Neutrophil (primary cell): Measurements from ENCODE around the gene SPNS2.

ENCODE experiments used
- H3K27ac ChIP-seq: fragments of 200-600 bp; sonication (generic); 2 replicates; pipeline ENCODE4 v1.5.1; 2016; ENCODE audit warnings: mild to moderate bottlenecking, moderate library complexity
- H3K27me3 ChIP-seq: fragments of 200-600 bp; sonication (generic); 2 replicates; pipeline ENCODE4 v1.6.0; 2016; ENCODE audit warnings: mild to moderate bottlenecking
- H3K36me3 ChIP-seq: fragments of 200-600 bp; sonication (generic); 2 replicates; pipeline ENCODE4 v1.5.1; 2017
- H3K4me1 ChIP-seq, 2 experiments: fragments of 200-600 bp in 1 of 2; sonication (generic) in 1 of 2; 1 replicate in 1 of 2; 2 replicates in 1 of 2; pipeline versions ENCODE4 v1.5.1 to v1.6.1; 2013 to 2016; ENCODE audit warnings: low read depth in 1 of 2, low read length in 1 of 2, mild to moderate bottlenecking in 1 of 2, moderate library complexity in 1 of 2; ENCODE audit not compliant: control insufficient read depth in 1 of 2, insufficient read depth in 1 of 2
- H3K4me3 ChIP-seq, 2 experiments: fragments of 200-600 bp in 1 of 2; sonication (generic) in 1 of 2; 1 replicate in 1 of 2; 2 replicates in 1 of 2; pipeline ENCODE4 v1.5.1; 2013 to 2016; ENCODE audit warnings: low read depth in 1 of 2, low read length in 1 of 2, mild to moderate bottlenecking in 1 of 2, moderate library complexity in 1 of 2
- H3K9me3 ChIP-seq: fragments of 200-600 bp; sonication (generic); 2 replicates; pipeline ENCODE4 v1.5.1; 2016
- TF ChIP-seq, protein P1 (sequence below): fragments of 200-600 bp; sonication (generic); IDR thresholded peaks from 2 replicates; pipeline ENCODE4 v1.5.1; 2016; ENCODE audit warnings: antibody characterized with exemption

Gene SPNS2

DNA sequence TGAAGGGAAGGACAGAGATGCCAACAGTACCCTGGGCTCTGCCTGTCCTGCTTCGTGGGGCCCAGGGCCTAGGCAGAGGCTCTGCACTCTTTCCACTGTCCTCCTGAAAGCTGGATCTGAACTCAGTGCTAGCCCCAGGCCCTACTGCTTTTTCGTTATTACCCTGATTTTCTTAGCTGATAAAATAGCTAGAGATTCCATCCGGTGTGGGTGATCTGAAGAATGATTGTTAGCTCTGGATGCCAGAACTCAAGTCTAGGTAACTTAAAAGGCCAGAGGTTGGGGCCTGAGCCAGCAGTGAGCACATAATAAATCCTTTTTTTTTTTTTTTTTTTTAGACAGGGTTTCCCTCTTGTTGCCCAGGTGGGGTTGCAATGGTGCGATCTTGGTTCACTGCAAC is 58.3 kb downstream of the SPNS2 start:
- Histone ChIP-seq H3K27me3 (no peaks in the 10 kb centered on the region), H3K4me1 (peaks cover 17 to 21% of the 10 kb centered on the region in 2 experiments), H3K4me3 (no peak overlapping the region), H3K27ac (no peak overlapping the region), H3K36me3 (no peaks in the 10 kb centered on the region), H3K9me3 (no peaks in the 10 kb centered on the region)
- TF ChIP-seq, protein P1, sequence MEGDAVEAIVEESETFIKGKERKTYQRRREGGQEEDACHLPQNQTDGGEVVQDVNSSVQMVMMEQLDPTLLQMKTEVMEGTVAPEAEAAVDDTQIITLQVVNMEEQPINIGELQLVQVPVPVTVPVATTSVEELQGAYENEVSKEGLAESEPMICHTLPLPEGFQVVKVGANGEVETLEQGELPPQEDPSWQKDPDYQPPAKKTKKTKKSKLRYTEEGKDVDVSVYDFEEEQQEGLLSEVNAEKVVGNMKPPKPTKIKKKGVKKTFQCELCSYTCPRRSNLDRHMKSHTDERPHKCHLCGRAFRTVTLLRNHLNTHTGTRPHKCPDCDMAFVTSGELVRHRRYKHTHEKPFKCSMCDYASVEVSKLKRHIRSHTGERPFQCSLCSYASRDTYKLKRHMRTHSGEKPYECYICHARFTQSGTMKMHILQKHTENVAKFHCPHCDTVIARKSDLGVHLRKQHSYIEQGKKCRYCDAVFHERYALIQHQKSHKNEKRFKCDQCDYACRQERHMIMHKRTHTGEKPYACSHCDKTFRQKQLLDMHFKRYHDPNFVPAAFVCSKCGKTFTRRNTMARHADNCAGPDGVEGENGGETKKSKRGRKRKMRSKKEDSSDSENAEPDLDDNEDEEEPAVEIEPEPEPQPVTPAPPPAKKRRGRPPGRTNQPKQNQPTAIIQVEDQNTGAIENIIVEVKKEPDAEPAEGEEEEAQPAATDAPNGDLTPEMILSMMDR: no peak

DNA sequence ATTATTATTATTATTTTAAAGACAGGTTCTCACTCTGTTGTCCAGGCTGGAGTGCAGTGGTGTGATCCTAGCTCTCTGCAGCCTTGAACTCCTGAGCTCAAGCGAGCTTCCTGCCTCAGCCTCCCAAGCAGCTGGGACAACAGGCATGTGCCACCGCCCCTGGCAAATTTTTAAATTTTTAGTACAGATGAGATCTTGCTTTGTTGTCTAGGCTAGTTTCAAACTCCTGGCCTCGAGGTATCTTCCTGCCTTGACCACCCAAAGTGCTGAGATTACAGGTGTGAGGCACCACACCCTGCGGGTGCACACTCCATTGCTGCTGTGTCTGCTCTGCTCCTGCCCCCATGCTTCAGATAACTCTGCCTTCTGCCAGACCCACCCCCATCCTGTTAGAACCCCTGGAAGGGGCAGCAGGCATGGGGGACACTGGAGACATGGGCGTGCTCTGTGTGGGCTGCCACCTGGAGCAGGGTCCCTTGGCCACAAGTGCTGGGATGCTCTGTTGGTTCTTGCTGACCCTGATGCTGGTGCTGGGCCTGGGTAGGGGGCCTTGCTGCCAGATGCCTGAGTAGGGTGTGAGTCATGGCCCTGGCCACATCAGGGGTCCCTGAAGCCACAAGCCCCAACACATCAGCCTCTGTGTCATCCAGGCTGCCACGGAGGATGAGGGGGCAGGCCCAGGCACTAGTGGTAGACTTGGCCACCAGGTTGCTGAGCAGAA is 59.1 kb downstream of the SPNS2 start:
- H3K4me1 ChIP-seq: peaks cover 17 to 21% of the 10 kb centered on the region in 2 experiments
- no peak overlapping the region for H3K27ac ChIP-seq
- H3K36me3 ChIP-seq: no peaks in the 10 kb centered on the region
- TF ChIP-seq, protein P1: no peak
- H3K4me3 ChIP-seq: no peak overlapping the region
- H3K27me3 ChIP-seq: no peaks in the 10 kb centered on the region
- no peaks in the 10 kb centered on the region for H3K9me3 ChIP-seq

DNA sequence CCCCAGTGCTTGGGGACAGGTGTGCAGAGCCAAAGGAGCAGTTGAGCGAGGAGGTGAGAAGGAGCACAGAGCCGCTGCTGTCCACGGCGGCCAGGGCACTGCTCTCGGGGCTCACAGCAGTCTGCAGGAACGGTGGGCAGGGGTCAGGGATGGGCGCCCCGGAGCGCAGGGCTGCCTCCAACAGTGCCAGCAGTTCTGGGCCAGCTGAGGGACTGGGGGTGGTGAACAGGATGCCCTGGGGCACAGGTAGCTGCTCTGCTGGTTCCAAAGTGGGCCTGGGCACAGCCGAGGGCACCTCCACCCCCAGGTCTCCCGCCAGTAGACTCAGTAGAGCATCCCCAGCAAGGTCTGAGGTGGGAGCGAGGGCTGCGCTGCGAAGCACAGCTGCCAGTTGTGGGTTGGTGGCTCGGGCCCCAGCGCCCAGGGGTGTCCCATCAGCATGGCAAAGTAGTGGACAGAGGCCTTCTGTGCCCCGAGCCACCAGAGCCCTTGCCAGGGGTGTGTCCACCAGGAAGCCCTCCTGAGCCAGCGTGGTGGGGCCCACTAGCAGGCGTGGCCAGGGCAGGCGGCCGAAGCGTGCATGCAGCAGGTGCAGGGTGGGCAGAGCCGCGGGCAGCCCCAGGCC is 59.8 kb downstream of the SPNS2 start:
- H3K27ac ChIP-seq: no peak overlapping the region
- no peaks in the 10 kb centered on the region for H3K27me3 ChIP-seq
- H3K9me3 ChIP-seq: no peaks in the 10 kb centered on the region
- H3K4me3 ChIP-seq: no peak overlapping the region
- peaks cover 17 to 21% of the 10 kb centered on the region in 2 experiments for H3K4me1 ChIP-seq
- no peaks in the 10 kb centered on the region for H3K36me3 ChIP-seq
- TF ChIP-seq, protein P1: no peak

DNA sequence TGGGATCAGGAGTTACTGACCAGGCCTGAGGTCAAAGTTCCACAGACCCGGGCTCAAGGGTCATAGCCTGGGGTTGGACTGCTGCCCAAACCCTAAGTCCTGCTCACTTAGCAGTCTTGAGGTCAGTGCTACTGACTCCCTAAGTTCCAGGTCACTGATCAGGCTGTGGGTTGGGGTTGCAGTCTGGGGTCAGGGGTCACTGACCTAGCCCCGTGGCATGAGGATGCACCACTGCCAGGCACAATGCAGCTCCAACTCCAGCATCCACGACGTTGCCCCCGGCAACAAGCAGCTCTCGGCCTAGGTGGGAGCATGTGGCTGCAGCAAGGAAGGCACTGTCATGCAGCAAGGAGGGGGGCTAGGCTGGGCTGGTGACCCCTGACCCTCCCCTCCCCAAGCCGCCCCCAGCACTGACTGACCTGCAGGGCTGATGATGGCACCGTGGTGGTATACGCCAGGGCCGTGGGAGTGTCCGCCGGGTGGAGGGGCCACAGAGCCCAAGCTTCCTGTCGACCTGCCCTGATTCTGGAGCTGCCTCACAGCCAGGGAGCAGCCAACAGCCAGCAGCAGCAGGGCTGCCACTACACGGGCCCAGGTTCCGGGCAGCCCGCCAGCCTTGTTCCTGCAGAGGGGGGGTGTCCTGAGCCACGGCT is 60.6 kb downstream of the SPNS2 start:
- Histone ChIP-seq H3K4me3 (no peak overlapping the region), H3K27ac (no peak overlapping the region), H3K4me1 (peaks cover 15 to 19% of the 10 kb centered on the region in 2 experiments), H3K27me3 (no peaks in the 10 kb centered on the region), H3K9me3 (no peaks in the 10 kb centered on the region), H3K36me3 (no peaks in the 10 kb centered on the region)
- TF ChIP-seq, protein P1: no peak

DNA sequence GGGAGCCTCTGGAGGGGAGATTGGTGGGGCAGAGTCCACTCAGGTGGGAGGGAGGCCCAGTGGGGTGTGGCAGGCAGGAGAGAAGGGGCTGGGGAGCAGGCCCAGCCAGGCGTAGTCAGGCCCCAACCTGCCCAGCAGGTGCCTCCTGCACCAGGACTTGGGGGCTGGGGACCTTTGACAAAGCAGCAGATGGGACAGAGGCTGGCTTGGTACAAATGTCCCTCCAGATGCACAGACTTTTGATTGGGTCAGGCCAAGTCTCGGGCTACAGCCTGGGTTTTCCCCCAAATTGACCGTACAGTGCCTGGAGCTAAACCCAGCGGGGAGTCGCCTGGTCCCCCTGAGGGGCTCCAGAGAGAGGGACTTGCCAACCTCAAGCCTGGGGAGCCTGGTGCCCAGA is 61.3 kb downstream of the SPNS2 start:
- Histone ChIP-seq H3K27ac (no peak overlapping the region), H3K27me3 (no peaks in the 10 kb centered on the region), H3K36me3 (no peaks in the 10 kb centered on the region), H3K4me3 (no peak overlapping the region), H3K4me1 (peaks cover 8 to 12% of the 10 kb centered on the region in 2 experiments), H3K9me3 (no peaks in the 10 kb centered on the region)
- TF ChIP-seq, protein P1: no peak
